ENCODE measurements around the gene LMF1. TPM values are rescaled to one million over a fixed set of nuclear protein-coding genes. Genes with fewer than 3 reads are reported as not detected.

LMF1 gene
- total and polyA plus RNA-seq, 2 of the 4 experiments (the other 2 are of a cell fraction), result 7.7 to 13.1 TPM

DNA sequence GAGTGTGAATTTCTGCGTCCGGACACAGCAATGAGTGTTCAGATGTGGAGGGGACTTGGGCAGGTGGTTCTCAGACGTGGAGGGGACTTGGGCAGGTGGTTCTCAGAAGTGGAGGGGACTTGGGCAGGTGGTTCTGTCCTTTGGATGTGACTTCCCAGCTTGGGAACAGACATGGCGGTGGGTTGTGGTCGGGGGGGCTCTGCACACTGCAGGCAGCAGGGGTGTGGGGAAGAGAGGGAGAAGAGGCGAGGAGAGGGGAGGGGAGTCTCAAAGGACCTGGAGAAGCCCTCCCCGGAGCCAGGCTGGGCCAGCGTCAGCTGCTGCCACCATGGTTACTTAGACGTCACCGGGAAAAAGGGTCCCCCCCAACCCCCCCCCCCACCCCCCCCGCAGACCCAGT, 20.6 kb upstream of the LMF1 start:
- no peak overlapping the region for H3K23ac ChIP-seq (ENCODE audit: low read depth, low read length)
- no peak overlapping the region for H3K18ac ChIP-seq (ENCODE audit: low read depth, low read length)
- no peak overlapping the region for H3K14ac ChIP-seq (replicated peaks; ENCODE audit: low read depth, low read length)
- no peak overlapping the region for H2AK9ac ChIP-seq (replicated peaks; ENCODE audit: low read depth, low read length, poor library complexity)
- H4K8ac ChIP-seq (ENCODE audit: low read depth in 2 of 2, low read length in 2 of 2), result no peak overlapping the region
- H3K9me1 ChIP-seq (ENCODE audit: insufficient read depth, low read length), result no peaks in the 10 kb centered on the region
- no peak overlapping the region for H3K27ac ChIP-seq (ENCODE audit: insufficient read depth, low read length)
- intact Hi-C loops (cut with micrococcal nuclease), result no loop called here
- no TSS peak for BruUV-seq (replicated peaks)
- H3K9me3 ChIP-seq (ENCODE audit: control insufficient read depth, insufficient read depth, low read length), result peaks cover 24% of the 10 kb centered on the region
- DNase-seq, result no peak
- in situ Hi-C loops (cut with MboI; ENCODE audit: low sequenced_read_pairs), result no loop called here
- H3K27me3 ChIP-seq (ENCODE audit: control insufficient read depth, insufficient read depth, low read length), result peaks cover 49% of the 10 kb centered on the region
- H3K79me1 ChIP-seq (ENCODE audit: low read depth in 1 of 2, low read length in 2 of 2), result no peaks in the 10 kb centered on the region
- ChIA-PET CTCF (no interaction called here), POLR2A (ENCODE audit: unreplicated experiment) (no interaction called here)
- no peak overlapping the region for H3K4ac ChIP-seq (ENCODE audit: low read depth, low read length)
- no peak overlapping the region for H2BK5ac ChIP-seq (ENCODE audit: low read depth, low read length, poor library complexity, severe bottlenecking)
- no peak overlapping the region for H2AK5ac ChIP-seq (ENCODE audit: low read depth, low read length)
- dilution Hi-C loops (cut with HindIII; ENCODE audit: low sequenced_read_pairs, unreplicated experiment), result no loop called here
- H2BK15ac ChIP-seq (ENCODE audit: low read depth, low read length), result no peak overlapping the region
- no peak overlapping the region for H3K4me2 ChIP-seq (ENCODE audit: low read depth, low read length)
- no peak overlapping the region for H2BK120ac ChIP-seq (ENCODE audit: low read depth, low read length)
- H2BK20ac ChIP-seq (ENCODE audit: low read depth, low read length), result no peak overlapping the region
- no peaks in the 10 kb centered on the region for H3K36me3 ChIP-seq (ENCODE audit: control insufficient read depth, insufficient read depth, low read length)
- no peak for ATAC-seq (ENCODE audit: low read depth)
- no peak for TF ChIP-seq NFE2L2 (IDR thresholded peaks at IDR 0.05; ENCODE audit: low read depth, low read length)
- TF ChIP-seq, protein P1, sequence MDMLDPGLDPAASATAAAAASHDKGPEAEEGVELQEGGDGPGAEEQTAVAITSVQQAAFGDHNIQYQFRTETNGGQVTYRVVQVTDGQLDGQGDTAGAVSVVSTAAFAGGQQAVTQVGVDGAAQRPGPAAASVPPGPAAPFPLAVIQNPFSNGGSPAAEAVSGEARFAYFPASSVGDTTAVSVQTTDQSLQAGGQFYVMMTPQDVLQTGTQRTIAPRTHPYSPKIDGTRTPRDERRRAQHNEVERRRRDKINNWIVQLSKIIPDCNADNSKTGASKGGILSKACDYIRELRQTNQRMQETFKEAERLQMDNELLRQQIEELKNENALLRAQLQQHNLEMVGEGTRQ (IDR thresholded peaks at IDR 0.05; ENCODE audit: low read depth, low read length), result no peak
- no peak for TF ChIP-seq CHD1 (IDR thresholded peaks at IDR 0.05; ENCODE audit: low read depth, low read length)
- TF ChIP-seq FOS (IDR thresholded peaks at IDR 0.05; ENCODE audit: low read depth, low read length), result no peak
- no peak for TF ChIP-seq MAZ (IDR thresholded peaks at IDR 0.05; ENCODE audit: borderline replicate concordance, low read depth, low read length)
- TF ChIP-seq, protein P2, sequence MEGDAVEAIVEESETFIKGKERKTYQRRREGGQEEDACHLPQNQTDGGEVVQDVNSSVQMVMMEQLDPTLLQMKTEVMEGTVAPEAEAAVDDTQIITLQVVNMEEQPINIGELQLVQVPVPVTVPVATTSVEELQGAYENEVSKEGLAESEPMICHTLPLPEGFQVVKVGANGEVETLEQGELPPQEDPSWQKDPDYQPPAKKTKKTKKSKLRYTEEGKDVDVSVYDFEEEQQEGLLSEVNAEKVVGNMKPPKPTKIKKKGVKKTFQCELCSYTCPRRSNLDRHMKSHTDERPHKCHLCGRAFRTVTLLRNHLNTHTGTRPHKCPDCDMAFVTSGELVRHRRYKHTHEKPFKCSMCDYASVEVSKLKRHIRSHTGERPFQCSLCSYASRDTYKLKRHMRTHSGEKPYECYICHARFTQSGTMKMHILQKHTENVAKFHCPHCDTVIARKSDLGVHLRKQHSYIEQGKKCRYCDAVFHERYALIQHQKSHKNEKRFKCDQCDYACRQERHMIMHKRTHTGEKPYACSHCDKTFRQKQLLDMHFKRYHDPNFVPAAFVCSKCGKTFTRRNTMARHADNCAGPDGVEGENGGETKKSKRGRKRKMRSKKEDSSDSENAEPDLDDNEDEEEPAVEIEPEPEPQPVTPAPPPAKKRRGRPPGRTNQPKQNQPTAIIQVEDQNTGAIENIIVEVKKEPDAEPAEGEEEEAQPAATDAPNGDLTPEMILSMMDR (conservative IDR thresholded peaks at IDR 0.05; ENCODE audit: low read depth, low read length), result no peak
- TF ChIP-seq RFX5 (IDR thresholded peaks at IDR 0.05; ENCODE audit: low read depth, low read length), result no peak
- TF ChIP-seq POLR2A (IDR thresholded peaks at IDR 0.05; ENCODE audit: low read depth, low read length), result no peak
- no peak for TF ChIP-seq CEBPB (IDR thresholded peaks at IDR 0.05; ENCODE audit: low read depth, low read length)
- TF ChIP-seq, protein P3, sequence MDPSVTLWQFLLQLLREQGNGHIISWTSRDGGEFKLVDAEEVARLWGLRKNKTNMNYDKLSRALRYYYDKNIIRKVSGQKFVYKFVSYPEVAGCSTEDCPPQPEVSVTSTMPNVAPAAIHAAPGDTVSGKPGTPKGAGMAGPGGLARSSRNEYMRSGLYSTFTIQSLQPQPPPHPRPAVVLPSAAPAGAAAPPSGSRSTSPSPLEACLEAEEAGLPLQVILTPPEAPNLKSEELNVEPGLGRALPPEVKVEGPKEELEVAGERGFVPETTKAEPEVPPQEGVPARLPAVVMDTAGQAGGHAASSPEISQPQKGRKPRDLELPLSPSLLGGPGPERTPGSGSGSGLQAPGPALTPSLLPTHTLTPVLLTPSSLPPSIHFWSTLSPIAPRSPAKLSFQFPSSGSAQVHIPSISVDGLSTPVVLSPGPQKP (IDR thresholded peaks at IDR 0.05; ENCODE audit: borderline replicate concordance, low read depth, low read length), result no peak
- TF ChIP-seq MAFK (IDR thresholded peaks at IDR 0.05; ENCODE audit: low read depth, low read length), result no peak
- TF ChIP-seq SMC3 (IDR thresholded peaks at IDR 0.05; ENCODE audit: low read depth, low read length), result no peak
- TF ChIP-seq RAD21 (IDR thresholded peaks at IDR 0.05; ENCODE audit: low read length), result no peak
- 92% methylated on average over 3 of the region's 11 CpGs; no CpG with 5 or more reads in 1 of the 2 experiments for WGBS, 2 experiments (ENCODE audit: extremely low coverage in 2 of 2, insufficient read length in 1 of 2)
- no peaks in the 10 kb centered on the region for H4K20me1 ChIP-seq (ENCODE audit: insufficient read depth, low read length)
- H2AFZ ChIP-seq (replicated peaks; ENCODE audit: low read length, poor library complexity), result no peak overlapping the region
- H3K4me3 ChIP-seq (ENCODE audit: insufficient read depth, low read depth, low read length), result no peak overlapping the region
- H4K5ac ChIP-seq (ENCODE audit: low read depth, low read length), result no peak overlapping the region
- H3K56ac ChIP-seq (ENCODE audit: extremely low read depth, insufficient read depth, low read length), result no peak overlapping the region
- H3K4me1 ChIP-seq (ENCODE audit: control insufficient read depth, insufficient read depth, low read length), result no peaks in the 10 kb centered on the region
- no peak overlapping the region for H4K91ac ChIP-seq (ENCODE audit: insufficient read depth, low read depth, low read length)
- no peak overlapping the region for H3K9ac ChIP-seq (ENCODE audit: low read depth, low read length)
